ENCODE data around the gene RNF121. TPM values are rescaled to one million over a fixed set of nuclear protein-coding genes. Genes with fewer than 3 reads are reported as not detected.
A peak's percentile ranks its signal among the peaks of the same experiment; 100 is the strongest.

RNF121 gene
- total and polyA plus RNA-seq, 4 donors, result 10.2 to 31.1 (median 14.2) TPM

DNA sequence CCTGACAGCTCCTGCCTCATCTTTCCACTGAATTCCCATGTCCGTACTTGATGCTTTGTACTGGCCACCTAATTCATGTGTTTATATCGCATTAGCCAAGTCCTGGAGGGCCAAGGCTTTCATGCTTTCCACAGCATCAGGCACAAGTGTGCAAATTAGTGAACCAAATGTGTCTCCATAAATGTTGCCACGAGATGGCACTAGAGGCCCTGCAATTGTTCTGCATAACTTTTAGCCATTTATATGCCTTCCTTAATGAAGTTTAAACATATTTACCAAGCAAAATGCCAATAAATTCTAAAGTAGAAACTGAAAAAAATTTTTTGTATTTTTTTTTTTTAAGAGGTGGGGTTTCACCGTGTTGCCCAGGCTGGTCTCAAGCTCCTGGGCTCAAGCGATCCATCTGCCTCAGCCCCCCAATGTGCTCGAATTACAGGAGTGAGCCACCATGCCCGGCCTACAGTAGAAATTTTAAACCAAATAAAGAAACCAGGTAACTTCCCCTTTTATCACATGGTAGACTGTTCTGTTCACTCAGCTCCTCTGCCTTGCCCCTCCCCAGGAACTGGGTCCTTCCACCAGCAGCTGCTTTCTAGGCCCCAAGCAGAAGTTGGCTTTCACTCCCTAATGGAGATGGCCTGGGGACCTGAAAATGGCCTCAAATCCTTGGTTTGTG lies 49.0 kb downstream of the RNF121 start:
- Histone ChIP-seq H3K27me3 (ENCODE audit: control insufficient read depth in 4 of 4, insufficient read depth in 4 of 4, low read length in 3 of 4) (no peaks in the 10 kb centered on the region), H3K4me3 (ENCODE audit: low read depth in 1 of 3, low read length in 3 of 3) (no peak overlapping the region), H3K27ac (ENCODE audit: low read depth in 1 of 2, low read length in 2 of 2) (no peak overlapping the region), H3K36me3 (ENCODE audit: control insufficient read depth in 4 of 4, insufficient read depth in 3 of 4, low read depth in 1 of 4, low read length in 3 of 4) (peaks cover 0 to 15% (median 5%) of the 10 kb centered on the region in 4 donors), H3K9me3 (ENCODE audit: control insufficient read depth in 4 of 4, low read length in 3 of 4) (no peaks in the 10 kb centered on the region), H3K9ac (ENCODE audit: low read depth in 1 of 2, low read length in 2 of 2) (no peak overlapping the region), H3K4me1 (ENCODE audit: control insufficient read depth in 4 of 4, insufficient read depth in 4 of 4, low read length in 3 of 4) (no peaks in the 10 kb centered on the region)
- no peak for TF ChIP-seq HNF4A (conservative IDR thresholded peaks at IDR 0.05)
- no peak for TF ChIP-seq GABPA (IDR thresholded peaks at IDR 0.05 in 1 of 2, conservative IDR thresholded peaks at IDR 0.05 in 1 of 2)
- no peak for TF ChIP-seq EGR1 (IDR thresholded peaks at IDR 0.05; ENCODE audit: low read depth in 2 of 2)
- TF ChIP-seq, protein P1, sequence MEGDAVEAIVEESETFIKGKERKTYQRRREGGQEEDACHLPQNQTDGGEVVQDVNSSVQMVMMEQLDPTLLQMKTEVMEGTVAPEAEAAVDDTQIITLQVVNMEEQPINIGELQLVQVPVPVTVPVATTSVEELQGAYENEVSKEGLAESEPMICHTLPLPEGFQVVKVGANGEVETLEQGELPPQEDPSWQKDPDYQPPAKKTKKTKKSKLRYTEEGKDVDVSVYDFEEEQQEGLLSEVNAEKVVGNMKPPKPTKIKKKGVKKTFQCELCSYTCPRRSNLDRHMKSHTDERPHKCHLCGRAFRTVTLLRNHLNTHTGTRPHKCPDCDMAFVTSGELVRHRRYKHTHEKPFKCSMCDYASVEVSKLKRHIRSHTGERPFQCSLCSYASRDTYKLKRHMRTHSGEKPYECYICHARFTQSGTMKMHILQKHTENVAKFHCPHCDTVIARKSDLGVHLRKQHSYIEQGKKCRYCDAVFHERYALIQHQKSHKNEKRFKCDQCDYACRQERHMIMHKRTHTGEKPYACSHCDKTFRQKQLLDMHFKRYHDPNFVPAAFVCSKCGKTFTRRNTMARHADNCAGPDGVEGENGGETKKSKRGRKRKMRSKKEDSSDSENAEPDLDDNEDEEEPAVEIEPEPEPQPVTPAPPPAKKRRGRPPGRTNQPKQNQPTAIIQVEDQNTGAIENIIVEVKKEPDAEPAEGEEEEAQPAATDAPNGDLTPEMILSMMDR (IDR thresholded peaks at IDR 0.05; ENCODE audit: low read depth, low read length, missing input control), result peak; percentile 71
- no peak for TF ChIP-seq YY1 (IDR thresholded peaks at IDR 0.05)
- TF ChIP-seq TAF1 (conservative IDR thresholded peaks at IDR 0.05), result no peak
- no peak for TF ChIP-seq JUND (IDR thresholded peaks at IDR 0.05)
- no peak for TF ChIP-seq ZBTB33 (IDR thresholded peaks at IDR 0.05)
- TF ChIP-seq, protein P2, sequence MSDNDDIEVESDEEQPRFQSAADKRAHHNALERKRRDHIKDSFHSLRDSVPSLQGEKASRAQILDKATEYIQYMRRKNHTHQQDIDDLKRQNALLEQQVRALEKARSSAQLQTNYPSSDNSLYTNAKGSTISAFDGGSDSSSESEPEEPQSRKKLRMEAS (IDR thresholded peaks at IDR 0.05), result no peak
- TF ChIP-seq RAD21 (IDR thresholded peaks at IDR 0.05), result peak; percentile 85 to 87
- 59% methylated on average over 7 of the region's 7 CpGs for WGBS
- peak; percentile 51 for DNase-seq (ENCODE audit: low spot score)

GRCh38 chr11:71979094-71979493 lies 50.2 kb downstream of the RNF121 start:
- 96% methylated on average over 4 of the region's 4 CpGs for WGBS
- TF ChIP-seq ATF3 (IDR thresholded peaks at IDR 0.05), result no peak
- no peak for TF ChIP-seq YY1 (IDR thresholded peaks at IDR 0.05)
- TF ChIP-seq ZBTB33 (IDR thresholded peaks at IDR 0.05), result no peak
- no peak for TF ChIP-seq RXRA (IDR thresholded peaks at IDR 0.05)
- no peak for TF ChIP-seq REST (IDR thresholded peaks at IDR 0.05)
- no peak for TF ChIP-seq JUND (IDR thresholded peaks at IDR 0.05)
- no peak for TF ChIP-seq EGR1 (IDR thresholded peaks at IDR 0.05; ENCODE audit: low read depth in 2 of 2)
- no peak for TF ChIP-seq GABPA (IDR thresholded peaks at IDR 0.05 in 1 of 2, conservative IDR thresholded peaks at IDR 0.05 in 1 of 2)
- TF ChIP-seq HNF4G (IDR thresholded peaks at IDR 0.05), result no peak
- TF ChIP-seq SP1 (IDR thresholded peaks at IDR 0.05), result no peak
- TF ChIP-seq, protein P2 (IDR thresholded peaks at IDR 0.05), result no peak
- no peak for TF ChIP-seq FOXA1 (IDR thresholded peaks at IDR 0.05)
- TF ChIP-seq FOXA2 (IDR thresholded peaks at IDR 0.05), result no peak
- no peak for TF ChIP-seq TAF1 (conservative IDR thresholded peaks at IDR 0.05)
- no peak overlapping the region for H3K27ac ChIP-seq (ENCODE audit: low read depth in 1 of 2, low read length in 2 of 2)

More at GRCh38 chr11:71979094-71979493, 50.2 kb downstream of the RNF121 start:
- DNase-seq (ENCODE audit: low spot score), result no peak
- no peak overlapping the region for H3K4me3 ChIP-seq (ENCODE audit: low read depth in 1 of 3, low read length in 3 of 3)
- no peaks in the 10 kb centered on the region for H3K9me3 ChIP-seq (ENCODE audit: control insufficient read depth in 4 of 4, low read length in 3 of 4)
- H3K36me3 ChIP-seq (ENCODE audit: control insufficient read depth in 4 of 4, insufficient read depth in 3 of 4, low read depth in 1 of 4, low read length in 3 of 4), result peaks cover 0 to 19% (median 8%) of the 10 kb centered on the region in 4 donors
- H3K4me1 ChIP-seq (ENCODE audit: control insufficient read depth in 4 of 4, insufficient read depth in 4 of 4, low read length in 3 of 4), result no peaks in the 10 kb centered on the region
- no peak overlapping the region for H3K9ac ChIP-seq (ENCODE audit: low read depth in 1 of 2, low read length in 2 of 2)
- no peaks in the 10 kb centered on the region for H3K27me3 ChIP-seq (ENCODE audit: control insufficient read depth in 4 of 4, insufficient read depth in 4 of 4, low read length in 3 of 4)
